PC-9 (cell line): ENCODE results near the gene DLEU7. TPM values are rescaled to one million over a fixed set of nuclear protein-coding genes. Genes with fewer than 3 reads are reported as not detected.
A peak's percentile ranks its signal among the peaks of the same experiment; 100 is the strongest.

Experiments
- Bru-seq: library from RNA; stranded (reverse); fragments of 400-500 nt; gene quantifications from one replicate; lab custom pipeline; 2021; lab: Mats Ljungman, UMichigan
- BruChase-seq, 2 experiments: library from RNA; stranded (reverse); fragments of 400-500 nt; gene quantifications; one replicate each; lab custom pipeline; 2021; lab: Mats Ljungman, UMichigan
- BruUV-seq: library from RNA; stranded (reverse); fragments of 400-500 nt; replicated peaks from 2 replicates; lab custom pipeline; 2021; lab: Mats Ljungman, UMichigan
- CTCF ChIA-PET: fragments of 300-600 bp; sonication (Branson Sonifier 250); formaldehyde crosslinking; loops from one replicate; lab custom pipeline; 2022; ENCODE audit warnings: antibody characterized with exemption; lab: Charles Lee
- POLR2A ChIA-PET: fragments of 300-600 bp; sonication (Branson Sonifier 250); formaldehyde crosslinking; loops from one replicate; lab custom pipeline; 2022; ENCODE audit warnings: antibody characterized with exemption; ENCODE audit not compliant: unreplicated experiment; lab: Charles Lee
- DNase-seq, 2 experiments: peaks; one replicate each; pipeline versions ENCODE4 v3.0.0 to v3.0.0-alpha.2; 2015 to 2022; ENCODE audit warnings: mixed read lengths in 1 of 2
- H2AFZ ChIP-seq: fragments of 200-600 bp; sonication (generic); 2 replicates; pipeline ENCODE4 v1.8.1; 2017; ENCODE audit warnings: antibody characterized with exemption
- H3F3A ChIP-seq: fragments of 200-600 bp; sonication (generic); 2 replicates; pipeline ENCODE4 v1.8.1; 2017; ENCODE audit warnings: antibody characterized with exemption, mild to moderate bottlenecking, low read depth; ENCODE audit not compliant: insufficient read depth
- H3K27ac ChIP-seq: fragments of 200-600 bp; sonication (generic); 2 replicates; pipeline ENCODE4 v1.6.1; 2016; ENCODE audit warnings: mixed run types
- H3K27me3 ChIP-seq: fragments of 200-600 bp; sonication (generic); 2 replicates; pipeline ENCODE4 v1.6.1; 2016; ENCODE audit warnings: low read depth, mixed run types; ENCODE audit not compliant: insufficient read depth
- H3K36me3 ChIP-seq: fragments of 200-600 bp; sonication (generic); 2 replicates; pipeline ENCODE4 v1.6.1; 2016; ENCODE audit warnings: low read depth, mixed run types
- H3K4me1 ChIP-seq: fragments of 200-600 bp; sonication (generic); replicated peaks from 2 replicates; pipeline ENCODE4 v1.6.1; 2016; ENCODE audit warnings: mixed run types; ENCODE audit not compliant: insufficient read depth
- H3K4me2 ChIP-seq: fragments of 200-600 bp; sonication (generic); 2 replicates; pipeline ENCODE4 v1.6.1; 2017; ENCODE audit warnings: mixed run types
- H3K4me3 ChIP-seq: fragments of 200-600 bp; sonication (generic); 2 replicates; pipeline ENCODE4 v1.6.1; 2016; ENCODE audit warnings: mixed run types
- H3K79me2 ChIP-seq: fragments of 200-600 bp; sonication (generic); 2 replicates; pipeline ENCODE4 v1.6.1; 2017; ENCODE audit warnings: low read depth, mixed run types
- H3K9me2 ChIP-seq: fragments of 200-600 bp; sonication (generic); 2 replicates; pipeline ENCODE4 v1.8.1; 2017; ENCODE audit warnings: mild to moderate bottlenecking; ENCODE audit not compliant: insufficient read depth
- H3K9me3 ChIP-seq: fragments of 200-600 bp; sonication (generic); 2 replicates; pipeline ENCODE4 v1.8.1; 2016; ENCODE audit warnings: low read depth; ENCODE audit not compliant: insufficient read depth
- H4K20me1 ChIP-seq: fragments of 200-600 bp; sonication (generic); 2 replicates; pipeline ENCODE4 v1.8.1; 2017; ENCODE audit not compliant: insufficient read depth
- CTCF ChIP-seq: fragments of 200-600 bp; sonication (generic); conservative IDR thresholded peaks from 2 replicates; pipeline ENCODE4 v1.6.1; 2017; ENCODE audit warnings: mixed run types, antibody characterized with exemption, mild to moderate bottlenecking, moderate library complexity
- EZH2 ChIP-seq: fragments of 200-600 bp; sonication (generic); IDR thresholded peaks from 2 replicates; pipeline ENCODE4 v1.8.0; 2017; ENCODE audit warnings: antibody characterized with exemption, low read depth
- intact Hi-C: fragments of 100-400 bp; cut with micrococcal nuclease; formaldehyde crosslinking; loops from one replicate; pipeline ENCODE4 v1.10.0; 2022; ENCODE audit not compliant: unreplicated experiment
- long read RNA-seq: library from polyadenylated mRNA; stranded (forward); transcript quantifications from one replicate; pipeline ENCODE4 v2.0.0, GENCODE V29; 2022
- total RNA-seq: library from RNA; stranded (reverse); gene quantifications from 2 replicates; pipeline ENCODE4 v1.2.3, GENCODE V29; 2021

DLEU7 gene
- total RNA-seq (not detected in 2 replicates), Bru-seq, nascent RNA (percentile 7 among the genes with signal in this experiment), BruChase-seq, experiment 1, labeled RNA remaining after a 2-hour chase (percentile 7 among the genes with signal in this experiment), BruChase-seq, experiment 2, labeled RNA remaining after a 6-hour chase (percentile 3 among the genes with signal in this experiment)
- long read RNA-seq, partial matches to known transcripts = 0 of 4 reads
- long read RNA-seq, other reads (novel, unspliced or antisense) = 4 of 4 reads

- intact Hi-C loops = no loop called here
- no peaks in the 10 kb centered on the region for H4K20me1 ChIP-seq
- H3K9me3 ChIP-seq = no peaks in the 10 kb centered on the region
- no TSS peak for BruUV-seq
- H3K27me3 ChIP-seq = no peaks in the 10 kb centered on the region
- H3K4me3 ChIP-seq = no peak within 1 kb of the TSS
- H3F3A ChIP-seq = no peaks in the 10 kb centered on the region
- ChIA-PET POLR2A (no interaction called here), CTCF (no interaction called here)
- no peak within 1 kb of the TSS for H3K4me2 ChIP-seq
- H3K36me3 ChIP-seq = no peaks in the 10 kb centered on the region
- no peak within 1 kb of the TSS for H3K27ac ChIP-seq
- no peak for DNase-seq
- no peaks in the 10 kb centered on the region for H3K9me2 ChIP-seq
- H2AFZ ChIP-seq = no peak within 1 kb of the TSS
- no peaks in the 10 kb centered on the region for H3K4me1 ChIP-seq
- no peaks in the 10 kb centered on the region for H3K79me2 ChIP-seq
- TF ChIP-seq EZH2 (no peak), CTCF (no peak)
Measured at GRCh38 chr13:50843257-50844083, at the start of gene DLEU7. DLEU7 (minus strand) TSS chr13:50843692; CDS start chr13:50843646, 46 bp downstream.

GRCh38 chr13:50892210-50892944 lies 48.9 kb upstream of the DLEU7 start:
- no peaks in the 10 kb centered on the region for H3K27me3 ChIP-seq
- no peak for DNase-seq
- no peak for TF ChIP-seq EZH2
- TF ChIP-seq CTCF = no peak
- CTCF ChIA-PET = no interaction called here
- H3K9me2 ChIP-seq = no peaks in the 10 kb centered on the region
- H3K36me3 ChIP-seq = no peaks in the 10 kb centered on the region
- H4K20me1 ChIP-seq = no peaks in the 10 kb centered on the region
- H3K4me3 ChIP-seq = no peak overlapping the region
- H2AFZ ChIP-seq = no peak overlapping the region
- POLR2A ChIA-PET = no interaction called here
- intact Hi-C loops = no loop called here
- no peaks in the 10 kb centered on the region for H3K9me3 ChIP-seq
- H3K4me1 ChIP-seq = no peaks in the 10 kb centered on the region
- H3K4me2 ChIP-seq = no peak overlapping the region
- H3F3A ChIP-seq = no peaks in the 10 kb centered on the region
- no peak overlapping the region for H3K27ac ChIP-seq
- no TSS peak for BruUV-seq
- no peaks in the 10 kb centered on the region for H3K79me2 ChIP-seq

- no peak overlapping the region for H3K4me3 ChIP-seq
- H3K9me3 ChIP-seq = no peaks in the 10 kb centered on the region
- TF ChIP-seq CTCF (no peak), EZH2 (no peak)
- no peaks in the 10 kb centered on the region for H3K4me1 ChIP-seq
- POLR2A ChIA-PET = no interaction called here
- intact Hi-C loops = no loop called here
- no peaks in the 10 kb centered on the region for H3F3A ChIP-seq
- no TSS peak for BruUV-seq
- H3K27me3 ChIP-seq = no peaks in the 10 kb centered on the region
- no peak overlapping the region for H2AFZ ChIP-seq
- no peak overlapping the region for H3K27ac ChIP-seq
- H3K4me2 ChIP-seq = no peak overlapping the region
- H4K20me1 ChIP-seq = no peaks in the 10 kb centered on the region
- CTCF ChIA-PET = no interaction called here
- DNase-seq = no peak
- H3K36me3 ChIP-seq = no peaks in the 10 kb centered on the region
- H3K9me2 ChIP-seq = no peaks in the 10 kb centered on the region
- H3K79me2 ChIP-seq = no peaks in the 10 kb centered on the region
Measured at GRCh38 chr13:50891206-50891605, 47.7 kb upstream of the DLEU7 start.
